Mucosa of stomach (tissue), 1 donor: Measurements from ENCODE around the gene MAL.

Experiments
- H3K27me3 ChIP-seq: one replicate; pipeline ENCODE4 v1.7.0; 2013; ENCODE audit warnings: mild to moderate bottlenecking, low read length; ENCODE audit not compliant: control insufficient read depth, insufficient read depth
- H3K36me3 ChIP-seq: one replicate; pipeline ENCODE4 v1.7.0; 2013; ENCODE audit warnings: low read length; ENCODE audit not compliant: control insufficient read depth, insufficient read depth
- H3K4me1 ChIP-seq: one replicate; pipeline ENCODE4 v1.7.0; 2013; ENCODE audit warnings: mild to moderate bottlenecking, low read length; ENCODE audit not compliant: control insufficient read depth, insufficient read depth
- H3K4me3 ChIP-seq: one replicate; pipeline ENCODE4 v1.7.0; 2013; ENCODE audit warnings: low read length
- H3K9ac ChIP-seq: one replicate; pipeline ENCODE4 v1.7.0; 2013; ENCODE audit warnings: mild to moderate bottlenecking, low read length, moderate library complexity
- H3K9me3 ChIP-seq: one replicate; pipeline ENCODE4 v1.7.0; 2013; ENCODE audit warnings: mild to moderate bottlenecking, low read length, moderate library complexity; ENCODE audit not compliant: control insufficient read depth
- donor health status: Pancreatic carcinoma.

MAL gene

DNA sequence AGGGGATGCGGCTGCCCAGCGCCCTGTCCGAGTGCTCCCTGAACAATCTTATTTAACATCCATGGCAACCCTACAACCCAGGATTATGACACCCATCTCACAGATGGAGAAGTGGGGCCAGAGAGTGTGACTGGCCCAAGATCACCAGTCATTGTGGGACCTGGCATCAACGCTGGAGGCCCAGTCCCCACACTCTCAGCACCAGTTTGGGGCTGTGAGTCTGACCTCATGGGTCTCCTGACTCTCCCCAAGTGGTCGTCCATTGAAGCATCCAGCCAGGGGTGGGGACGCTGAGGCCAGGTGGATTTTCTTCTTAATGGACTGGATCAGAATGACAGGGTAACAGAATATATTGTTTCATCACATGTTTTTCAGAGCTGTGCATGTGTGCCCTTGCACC, 24.5 kb downstream of the MAL start:
- Histone ChIP-seq H3K4me3 (no peak overlapping the region), H3K9me3 (no peaks in the 10 kb centered on the region), H3K36me3 (no peaks in the 10 kb centered on the region), H3K27me3 (peaks cover 13% of the 10 kb centered on the region), H3K9ac (no peak overlapping the region), H3K4me1 (peaks cover 24% of the 10 kb centered on the region)

DNA sequence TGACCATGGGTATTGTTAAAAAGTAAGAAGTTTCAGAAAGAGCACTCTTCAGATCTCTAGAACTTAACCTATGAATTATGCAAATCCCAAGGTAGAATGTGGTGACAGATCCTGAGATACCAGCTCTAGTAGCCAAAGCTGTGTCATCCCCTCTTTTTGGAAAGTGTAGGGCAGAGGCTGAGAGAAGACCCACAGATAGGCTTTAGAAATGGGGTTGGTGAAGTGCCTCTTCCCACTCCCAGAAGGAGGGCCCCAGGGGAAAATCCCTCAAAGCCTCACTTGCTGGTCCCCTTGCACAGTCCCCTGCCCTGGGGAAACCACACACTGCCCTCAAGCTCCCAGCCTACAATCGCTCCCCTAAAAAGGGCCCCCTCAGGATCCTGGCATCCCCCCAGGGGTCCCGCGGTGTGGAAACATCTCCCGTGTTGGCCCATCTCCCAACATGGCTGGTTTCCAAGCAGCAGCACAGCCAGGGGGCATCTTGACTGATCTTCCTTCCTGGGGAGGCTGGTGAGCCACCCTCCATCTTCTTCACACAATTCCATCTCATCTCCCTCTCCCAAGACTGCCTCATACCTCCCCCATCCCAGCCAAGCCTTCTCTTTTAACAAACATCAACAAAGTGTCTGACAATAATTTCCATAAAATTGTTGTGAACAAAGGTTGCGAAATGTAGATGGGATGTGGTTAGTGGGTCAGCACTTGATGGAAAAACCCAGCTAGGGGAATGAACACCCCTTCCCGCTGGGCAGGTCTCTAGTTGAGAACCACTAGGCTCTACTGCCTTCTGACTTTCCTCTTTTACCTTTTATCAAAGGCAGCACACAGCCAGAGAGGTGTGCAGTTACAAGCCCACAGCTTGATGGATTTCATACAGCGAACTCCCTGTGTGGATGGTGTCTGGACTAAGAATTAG, 25.1 kb downstream of the MAL start:
- no peaks in the 10 kb centered on the region for H3K9me3 ChIP-seq
- H3K27me3 ChIP-seq, result peaks cover 17% of the 10 kb centered on the region
- H3K4me1 ChIP-seq, result peaks cover 24% of the 10 kb centered on the region
- H3K9ac ChIP-seq, result no peak overlapping the region
- no peak overlapping the region for H3K4me3 ChIP-seq
- H3K36me3 ChIP-seq, result no peaks in the 10 kb centered on the region

DNA sequence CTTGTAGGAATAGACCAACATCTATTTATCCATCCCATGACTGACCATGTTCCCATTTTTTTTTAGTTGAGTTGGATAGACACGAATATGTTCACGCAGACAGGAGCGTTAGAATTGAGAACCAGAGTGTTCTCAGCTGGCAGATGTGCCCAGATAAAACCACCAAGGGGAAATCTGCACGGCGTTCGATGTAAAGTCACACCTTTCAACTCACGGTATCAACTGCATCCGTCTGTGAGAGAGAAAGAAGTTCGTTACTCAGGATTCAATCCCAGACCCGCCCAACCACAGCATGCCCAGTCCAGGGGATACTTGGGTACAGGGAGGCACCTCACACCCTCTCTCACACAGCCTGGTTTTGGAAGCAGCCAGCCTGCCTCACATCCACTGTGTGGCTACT, 26.1 kb downstream of the MAL start:
- Histone ChIP-seq H3K4me3 (no peak overlapping the region), H3K27me3 (peaks cover 18% of the 10 kb centered on the region), H3K9ac (no peak overlapping the region), H3K9me3 (no peaks in the 10 kb centered on the region), H3K36me3 (no peaks in the 10 kb centered on the region), H3K4me1 (peaks cover 24% of the 10 kb centered on the region)

DNA sequence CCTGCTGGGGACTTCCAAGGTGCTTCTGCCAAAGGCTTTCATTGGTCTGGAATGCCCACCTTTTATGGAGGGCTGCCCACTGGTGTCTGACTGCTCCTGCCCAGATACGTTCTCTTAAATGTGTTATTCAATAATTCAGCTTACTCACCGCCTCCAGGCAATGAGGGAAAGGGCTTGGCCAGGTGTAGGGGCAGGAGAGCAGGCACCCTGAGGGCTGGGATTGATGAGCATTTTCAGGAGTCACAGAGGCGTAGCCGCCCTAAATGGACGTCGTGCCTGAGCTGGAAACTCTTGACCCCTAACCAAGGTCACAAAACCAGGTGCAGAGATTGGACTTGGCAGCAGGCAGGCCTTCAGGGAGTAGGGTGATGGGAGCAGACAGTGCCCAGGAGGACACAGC, 26.8 kb downstream of the MAL start:
- Histone ChIP-seq H3K9me3 (no peaks in the 10 kb centered on the region), H3K4me3 (no peak overlapping the region), H3K4me1 (peaks cover 24% of the 10 kb centered on the region), H3K27me3 (peaks cover 24% of the 10 kb centered on the region), H3K36me3 (no peaks in the 10 kb centered on the region), H3K9ac (no peak overlapping the region)

DNA sequence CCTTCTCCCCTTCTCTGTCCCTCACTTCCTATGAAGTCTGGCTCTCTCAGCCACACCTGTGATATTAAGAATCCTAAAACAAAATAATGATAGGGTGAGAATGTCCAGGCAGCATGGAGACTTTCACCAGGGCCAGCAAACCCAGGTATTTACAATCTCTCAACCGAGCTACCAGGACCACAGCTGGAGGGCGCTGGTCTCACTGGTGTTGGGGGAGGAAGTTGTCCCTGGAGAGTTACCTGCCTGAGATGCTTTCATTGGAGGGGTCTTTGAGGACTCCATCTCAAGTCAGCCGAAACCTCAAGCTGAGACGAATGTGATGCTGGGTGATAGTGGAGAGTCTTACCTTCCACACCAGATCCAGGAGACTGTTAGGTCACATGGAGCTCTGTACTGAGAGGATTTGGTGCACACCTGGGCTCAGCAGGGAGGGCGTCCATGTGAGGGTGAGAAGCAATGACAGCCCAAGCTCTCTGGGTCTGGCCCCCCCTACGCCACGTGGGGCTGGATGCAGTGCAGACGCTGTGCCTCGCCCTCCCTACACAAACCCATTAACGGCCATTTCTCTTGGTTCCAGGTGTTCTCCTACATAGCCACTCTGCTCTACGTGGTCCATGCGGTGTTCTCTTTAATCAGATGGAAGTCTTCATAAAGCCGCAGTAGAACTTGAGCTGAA, 27.4 kb downstream of the MAL start:
- Histone ChIP-seq H3K4me3 (no peak overlapping the region), H3K36me3 (no peaks in the 10 kb centered on the region), H3K4me1 (peaks cover 21% of the 10 kb centered on the region), H3K9me3 (no peaks in the 10 kb centered on the region), H3K9ac (no peak overlapping the region), H3K27me3 (peaks cover 28% of the 10 kb centered on the region)

DNA sequence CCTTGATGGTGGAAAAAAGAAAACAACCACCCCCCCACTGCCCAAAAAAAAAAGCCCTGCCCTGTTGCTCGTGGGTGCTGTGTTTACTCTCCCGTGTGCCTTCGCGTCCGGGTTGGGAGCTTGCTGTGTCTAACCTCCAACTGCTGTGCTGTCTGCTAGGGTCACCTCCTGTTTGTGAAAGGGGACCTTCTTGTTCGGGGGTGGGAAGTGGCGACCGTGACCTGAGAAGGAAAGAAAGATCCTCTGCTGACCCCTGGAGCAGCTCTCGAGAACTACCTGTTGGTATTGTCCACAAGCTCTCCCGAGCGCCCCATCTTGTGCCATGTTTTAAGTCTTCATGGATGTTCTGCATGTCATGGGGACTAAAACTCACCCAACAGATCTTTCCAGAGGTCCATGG, 28.0 kb downstream of the MAL start:
- no peaks in the 10 kb centered on the region for H3K9me3 ChIP-seq
- H3K9ac ChIP-seq, result peak overlapping the region; percentile 22
- peaks cover 34% of the 10 kb centered on the region for H3K27me3 ChIP-seq
- peaks cover 16% of the 10 kb centered on the region for H3K4me1 ChIP-seq
- H3K4me3 ChIP-seq, result no peak overlapping the region
- H3K36me3 ChIP-seq, result no peaks in the 10 kb centered on the region

DNA sequence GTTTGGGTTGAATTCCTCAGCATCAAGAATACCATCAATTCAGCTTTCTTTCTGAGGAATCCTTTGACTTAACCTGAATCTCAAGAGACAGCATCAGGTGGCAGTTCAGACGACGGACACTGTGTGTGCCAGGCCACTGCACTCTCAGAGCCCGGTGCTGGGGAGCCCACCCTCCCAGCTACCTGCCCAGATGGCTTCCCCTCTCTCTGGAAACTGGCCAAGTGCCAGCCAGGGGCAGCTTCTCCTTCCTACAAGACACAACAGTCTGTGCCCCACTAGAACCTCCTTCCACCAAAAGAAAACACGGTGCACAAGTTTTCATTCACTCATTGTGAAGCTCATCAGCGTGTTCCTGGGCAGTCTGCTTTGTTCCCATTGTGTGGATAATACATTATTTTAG, 28.5 kb downstream of the MAL start:
- H3K4me1 ChIP-seq, result peaks cover 16% of the 10 kb centered on the region
- no peak overlapping the region for H3K4me3 ChIP-seq
- no peaks in the 10 kb centered on the region for H3K9me3 ChIP-seq
- peaks cover 37% of the 10 kb centered on the region for H3K27me3 ChIP-seq
- H3K36me3 ChIP-seq, result no peaks in the 10 kb centered on the region
- H3K9ac ChIP-seq, result no peak overlapping the region

DNA sequence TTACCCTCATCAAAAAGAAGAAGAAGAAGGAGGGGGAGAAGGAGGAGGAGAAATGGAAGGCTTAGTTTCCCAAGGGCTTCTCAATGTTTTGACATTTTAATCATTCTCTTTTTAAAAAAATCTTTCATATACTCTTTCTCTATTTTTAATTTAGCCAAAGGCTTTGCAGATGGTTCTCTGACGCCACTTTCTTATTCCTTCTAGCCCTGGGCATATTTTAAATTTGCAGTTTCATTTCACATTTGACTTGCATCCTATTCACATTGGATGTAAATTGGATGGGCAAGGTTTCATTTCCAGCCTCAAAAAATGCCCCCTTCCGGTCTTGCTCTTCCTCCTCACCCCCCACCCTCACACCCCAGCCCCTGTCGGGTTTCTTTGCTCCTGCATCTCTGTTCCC, 29.8 kb downstream of the MAL start:
- Histone ChIP-seq H3K27me3 (peaks cover 44% of the 10 kb centered on the region), H3K9ac (no peak overlapping the region), H3K4me3 (no peak overlapping the region), H3K36me3 (no peaks in the 10 kb centered on the region), H3K4me1 (peaks cover 25% of the 10 kb centered on the region), H3K9me3 (no peaks in the 10 kb centered on the region)

DNA sequence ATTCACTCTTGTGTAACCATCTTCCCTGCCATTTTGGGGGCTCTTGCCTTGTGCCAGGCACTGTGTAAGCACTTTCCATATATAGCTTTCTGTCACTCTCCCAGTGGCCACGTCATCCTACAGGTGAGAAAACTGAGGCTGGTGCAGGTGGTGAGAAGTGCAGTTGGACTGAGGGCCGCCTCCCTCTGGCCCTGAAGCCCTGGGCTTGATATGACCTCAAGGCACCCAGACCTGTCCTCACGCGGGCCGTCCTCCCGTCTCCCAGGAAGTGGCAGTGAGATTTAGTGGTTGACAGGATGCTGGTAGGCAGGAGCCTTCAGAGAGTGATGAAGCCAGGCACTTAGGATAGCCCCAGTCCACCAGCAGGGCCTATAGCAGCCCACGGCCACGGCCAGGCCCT, 30.5 kb downstream of the MAL start:
- Histone ChIP-seq H3K27me3 (peaks cover 44% of the 10 kb centered on the region), H3K4me1 (peaks cover 26% of the 10 kb centered on the region), H3K9me3 (no peaks in the 10 kb centered on the region), H3K9ac (no peak overlapping the region), H3K4me3 (no peak overlapping the region), H3K36me3 (no peaks in the 10 kb centered on the region)

DNA sequence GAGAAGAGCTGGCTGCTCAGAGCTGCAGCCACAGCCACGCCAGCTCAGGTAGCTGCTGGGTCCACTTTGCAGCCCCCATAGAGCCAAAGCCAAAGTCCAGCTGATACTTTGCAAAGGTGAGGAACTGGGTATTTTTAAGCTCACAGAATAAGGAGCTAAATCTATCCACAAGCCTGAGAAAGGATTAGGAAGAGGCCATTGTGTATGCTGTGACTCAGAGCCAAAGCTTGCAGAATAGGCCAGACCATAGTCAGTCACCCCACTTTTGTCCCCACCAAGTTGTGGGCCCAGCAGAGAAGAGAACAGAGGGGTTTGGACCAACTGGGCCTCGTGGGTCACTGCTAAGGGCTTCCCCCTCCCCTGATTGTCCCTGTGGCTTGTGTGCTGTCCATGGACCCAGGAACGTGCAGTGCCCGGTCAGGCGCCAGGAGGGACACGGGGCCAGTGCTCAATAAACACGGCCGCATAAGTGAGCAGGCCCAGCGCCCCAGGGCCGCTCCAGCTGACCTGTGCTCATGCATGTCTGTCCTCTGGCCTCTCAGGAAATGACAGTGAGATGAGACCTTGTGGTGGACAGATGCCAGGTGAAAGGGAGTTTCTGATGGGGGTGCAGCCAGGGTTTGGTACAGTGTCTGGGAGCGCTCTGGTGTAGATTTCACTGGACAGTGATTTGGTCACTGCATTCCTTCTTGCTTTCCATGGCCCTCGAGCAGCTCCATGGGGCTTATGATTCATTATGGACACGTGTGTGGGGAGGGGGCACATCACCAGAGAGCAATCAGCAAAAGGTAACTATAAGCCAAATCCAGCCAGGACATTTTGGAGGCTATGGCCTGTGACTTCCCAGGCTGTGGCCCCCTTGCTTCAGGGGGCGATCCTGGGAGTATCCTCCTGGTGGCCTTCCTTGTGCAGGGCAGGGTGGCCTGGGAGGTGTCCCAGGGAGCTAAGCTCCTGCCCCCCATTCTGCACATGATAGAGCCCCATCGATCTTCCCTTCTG, 31.3 kb downstream of the MAL start:
- H3K4me3 ChIP-seq, result no peak overlapping the region
- no peak overlapping the region for H3K9ac ChIP-seq
- no peaks in the 10 kb centered on the region for H3K36me3 ChIP-seq
- no peaks in the 10 kb centered on the region for H3K9me3 ChIP-seq
- H3K27me3 ChIP-seq, result peaks cover 39% of the 10 kb centered on the region
- peaks cover 26% of the 10 kb centered on the region for H3K4me1 ChIP-seq

DNA sequence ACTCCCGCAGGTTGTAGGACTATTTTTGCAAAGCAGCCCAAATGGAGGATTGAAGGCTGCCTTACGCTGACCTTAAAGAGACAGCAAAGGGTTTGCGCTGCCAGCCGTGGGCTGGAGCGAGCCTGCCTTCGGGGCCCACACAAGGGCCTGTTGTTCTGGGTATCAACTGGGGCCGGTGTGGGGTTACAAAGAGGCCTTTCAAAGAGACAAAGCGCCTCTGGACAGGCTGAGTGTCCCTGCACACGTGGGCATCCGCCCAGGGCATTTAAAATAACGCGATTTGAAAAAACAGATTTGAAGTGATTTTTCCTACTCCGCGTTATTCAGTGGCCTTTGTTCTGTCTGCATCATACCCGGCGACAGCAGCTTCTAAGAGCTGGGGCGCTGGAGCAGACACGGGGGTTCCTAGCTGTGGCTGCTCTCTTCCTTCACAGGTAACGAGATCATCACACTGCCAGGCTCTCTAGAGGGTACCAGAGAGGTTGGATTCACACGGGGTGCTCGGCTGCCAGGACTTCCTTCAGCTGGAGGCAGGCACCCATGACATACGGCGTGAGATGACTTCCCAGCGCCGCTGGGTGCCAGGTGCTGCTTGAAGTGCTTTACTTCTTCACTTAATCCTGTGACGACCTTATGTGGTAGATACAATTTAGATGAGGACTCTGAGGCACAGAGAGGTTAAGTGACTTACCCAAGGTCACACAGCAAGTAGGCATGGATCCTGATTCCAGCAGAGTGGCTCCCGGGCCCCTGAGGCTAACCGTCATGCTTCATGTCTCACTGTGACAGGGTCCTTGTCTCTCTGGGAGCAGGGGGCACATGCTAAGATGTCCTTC, 32.2 kb downstream of the MAL start:
- Histone ChIP-seq H3K9me3 (no peaks in the 10 kb centered on the region), H3K4me3 (no peak overlapping the region), H3K27me3 (peaks cover 39% of the 10 kb centered on the region), H3K36me3 (no peaks in the 10 kb centered on the region), H3K4me1 (peaks cover 29% of the 10 kb centered on the region), H3K9ac (no peak overlapping the region)
